Frontal cortex (tissue), 4 donors: ENCODE data around the gene APLP2. TPM values are rescaled to one million over a fixed set of nuclear protein-coding genes. Genes with fewer than 3 reads are reported as not detected.
A peak's percentile ranks its signal among the peaks of the same experiment; 100 is the strongest.

Experiments used
- DNase-seq, 2 donors: peaks; one replicate each; pipeline ENCODE4 v3.0.0; 2012; ENCODE audit warnings: low spot score in 2 of 2
- FAIRE-seq: peaks from 2 replicates; lab custom pipeline; 2012; peaks lifted over from hg19 to GRCh38; lab: Jason Lieb, UNC
- total RNA-seq: library from RNA; depleted of rRNA; stranded (reverse); fragments of >200 nt; gene quantifications from one replicate; pipeline ENCODE4 v1.2.3, GENCODE V29; 2014
- donor health status: control.
- donor health status: control.
- donor health status: control.

The APLP2 gene
- total RNA-seq, 1 donor from 2014 or later: 241 TPM

GRCh38 chr11:130112071-130112830, 42.6 kb downstream of the APLP2 start:
- FAIRE-seq: no peak
- DNase-seq: no peak

DNA sequence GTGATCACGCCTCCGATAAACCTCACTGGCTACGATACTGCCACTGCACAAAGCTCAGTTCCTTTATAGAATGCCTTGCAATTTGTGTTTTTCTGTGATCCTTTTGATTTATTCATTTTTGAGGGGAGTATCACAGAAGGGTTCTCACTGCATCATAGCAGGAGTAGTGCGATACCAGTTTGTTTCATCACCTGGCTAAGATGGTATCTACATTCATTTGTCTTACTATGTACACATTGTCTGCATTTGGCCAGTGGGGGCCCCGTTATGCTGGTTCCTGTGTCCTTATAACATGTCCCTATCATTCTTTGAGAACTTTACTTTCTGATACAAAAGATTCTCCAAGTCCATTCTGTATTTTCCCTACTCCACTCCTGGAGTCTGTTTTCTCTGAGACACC, 44.6 kb downstream of the APLP2 start:
- FAIRE-seq (no peak), DNase-seq (no peak)

DNA sequence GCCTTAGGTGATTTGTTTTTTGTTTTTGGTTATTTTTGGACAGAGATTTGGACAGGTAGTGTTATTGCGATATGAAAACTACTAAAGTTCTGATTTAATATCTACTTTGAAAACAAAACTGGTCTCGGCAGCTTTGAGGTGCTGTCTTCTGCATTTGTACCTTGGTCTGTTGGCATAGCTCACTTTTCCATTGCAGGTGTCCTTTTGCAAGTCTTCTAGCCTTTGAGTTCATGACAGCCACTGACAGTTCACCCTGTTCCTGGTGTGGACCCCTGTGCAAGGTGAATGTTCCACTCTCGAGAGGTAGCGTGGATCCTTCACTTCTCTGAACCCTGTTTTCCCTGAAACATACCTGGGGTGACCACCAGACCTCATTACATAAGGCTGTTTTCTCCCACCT, 45.0 kb downstream of the APLP2 start:
- DNase-seq (no peak), FAIRE-seq (no peak)

GRCh38 chr11:130115218-130115617, 45.5 kb downstream of the APLP2 start:
- FAIRE-seq (no peak), DNase-seq (no peak)

DNA sequence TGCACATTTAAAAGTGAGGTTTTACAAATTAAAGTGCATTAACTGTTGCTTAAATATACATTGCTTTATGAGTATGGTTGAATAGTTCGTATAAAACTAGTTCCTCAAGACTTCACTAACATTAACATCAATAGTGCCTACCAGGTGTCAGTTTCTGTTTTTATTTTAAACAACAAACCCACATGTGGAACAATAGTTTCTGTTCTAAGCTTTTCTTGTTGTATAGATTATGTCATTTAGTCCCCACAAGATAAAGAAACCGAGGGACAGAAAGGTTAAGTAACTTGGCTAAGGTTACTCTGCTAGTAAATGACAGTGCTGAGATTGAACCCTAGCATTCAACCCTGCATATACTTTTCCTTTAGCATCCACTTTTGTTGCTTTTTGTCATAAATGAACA, 48.5 kb downstream of the APLP2 start:
- DNase-seq (no peak), FAIRE-seq (no peak)

DNA sequence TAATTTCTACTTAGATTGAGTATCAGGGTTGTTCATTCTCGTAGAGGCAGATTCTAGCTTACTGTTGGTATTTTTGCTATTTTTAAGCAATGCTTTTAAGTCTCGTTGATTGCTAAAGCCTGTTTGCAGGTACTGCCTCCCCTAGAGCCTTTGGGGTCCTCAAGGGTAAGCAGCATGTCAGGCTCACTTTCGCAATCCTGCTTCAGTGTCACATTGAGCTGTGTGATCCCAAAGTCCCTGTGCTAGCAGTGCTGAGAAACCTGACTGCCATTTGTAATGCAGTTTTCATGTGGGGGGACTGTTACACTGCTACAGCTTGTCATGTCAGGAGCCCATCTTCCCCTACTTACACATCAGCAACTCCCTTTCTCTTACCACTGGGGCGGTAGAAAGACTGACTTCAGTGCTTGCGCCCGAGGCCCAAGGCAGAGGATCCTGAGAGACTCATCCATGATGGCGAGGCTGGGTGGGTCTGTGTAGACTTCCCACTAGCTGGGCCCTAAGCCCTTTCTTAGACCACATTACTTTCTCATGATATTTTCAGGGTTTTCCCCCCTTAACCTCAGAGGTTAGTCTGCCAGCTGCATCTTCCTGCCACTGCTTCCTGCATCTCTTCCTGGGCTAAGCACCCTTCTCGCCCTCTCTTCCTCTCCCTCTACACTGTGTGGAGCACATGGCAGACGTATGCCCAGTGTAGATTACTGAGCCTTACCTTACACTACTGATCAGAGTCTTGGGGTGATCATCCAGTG, 49.1 kb downstream of the APLP2 start:
- FAIRE-seq: no peak
- no peak for DNase-seq

- DNase-seq: no peak
- FAIRE-seq: no peak
Observed at GRCh38 chr11:130120045-130120444, 50.4 kb downstream of the APLP2 start.

- DNase-seq: no peak
- no peak for FAIRE-seq
Observed at GRCh38 chr11:130121445-130121978, 51.8 kb downstream of the APLP2 start.

GRCh38 chr11:130122141-130122575, 52.5 kb downstream of the APLP2 start:
- DNase-seq (no peak), FAIRE-seq (no peak)

DNA sequence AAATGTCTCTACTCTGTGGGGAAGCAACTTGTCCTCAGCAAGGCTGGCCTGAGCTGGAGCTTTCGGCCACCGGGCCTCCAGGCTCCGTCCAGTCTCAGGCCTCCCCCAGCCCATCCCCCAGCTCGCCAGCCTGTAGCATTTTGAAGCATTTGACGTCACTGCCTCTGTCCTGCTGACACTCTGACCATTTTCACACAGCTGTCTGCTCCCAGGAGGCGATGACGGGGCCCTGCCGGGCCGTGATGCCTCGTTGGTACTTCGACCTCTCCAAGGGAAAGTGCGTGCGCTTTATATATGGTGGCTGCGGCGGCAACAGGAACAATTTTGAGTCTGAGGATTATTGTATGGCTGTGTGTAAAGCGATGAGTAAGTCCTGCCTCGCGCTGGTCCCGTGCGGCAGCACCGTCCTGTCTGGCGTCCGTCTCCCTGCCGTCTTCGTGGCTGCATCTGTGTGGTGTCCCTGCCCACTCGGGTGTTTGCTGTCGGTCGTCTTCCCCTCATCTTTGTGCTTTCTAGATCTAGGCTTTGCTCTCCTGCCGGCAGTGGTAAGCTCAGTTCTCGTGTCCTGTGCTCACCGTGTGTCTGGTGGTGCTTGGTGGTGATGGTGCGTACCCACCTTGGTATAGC, 53.8 kb downstream of the APLP2 start:
- FAIRE-seq (no peak), DNase-seq (no peak)

- peak in 1 of 2 donors; percentile 41 for DNase-seq
Observed at GRCh38 chr11:130124096-130124495, 54.4 kb downstream of the APLP2 start.

DNA sequence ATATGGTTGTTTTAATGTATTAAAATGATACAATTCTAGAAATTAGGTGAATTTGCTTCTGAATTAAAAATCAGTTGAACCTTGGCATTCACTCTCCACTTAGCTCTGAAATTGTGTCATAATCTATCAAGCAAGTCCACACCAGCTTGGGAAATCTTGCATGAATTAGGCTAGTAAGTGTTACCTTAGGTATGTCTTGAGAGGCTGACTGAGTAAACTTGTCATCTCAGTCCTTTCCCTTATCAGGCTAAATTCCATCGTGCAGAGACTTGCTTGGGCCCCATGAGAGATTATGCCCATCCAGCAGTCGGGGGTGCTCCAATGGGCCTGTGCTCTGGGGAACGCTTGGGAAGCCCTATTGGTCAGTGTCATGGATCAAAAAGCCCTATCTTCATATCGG, 55.9 kb downstream of the APLP2 start:
- no peak for DNase-seq
- no peak for FAIRE-seq

More at GRCh38 chr11:130124096-130124495, 54.4 kb downstream of the APLP2 start:
- no peak for FAIRE-seq

DNA sequence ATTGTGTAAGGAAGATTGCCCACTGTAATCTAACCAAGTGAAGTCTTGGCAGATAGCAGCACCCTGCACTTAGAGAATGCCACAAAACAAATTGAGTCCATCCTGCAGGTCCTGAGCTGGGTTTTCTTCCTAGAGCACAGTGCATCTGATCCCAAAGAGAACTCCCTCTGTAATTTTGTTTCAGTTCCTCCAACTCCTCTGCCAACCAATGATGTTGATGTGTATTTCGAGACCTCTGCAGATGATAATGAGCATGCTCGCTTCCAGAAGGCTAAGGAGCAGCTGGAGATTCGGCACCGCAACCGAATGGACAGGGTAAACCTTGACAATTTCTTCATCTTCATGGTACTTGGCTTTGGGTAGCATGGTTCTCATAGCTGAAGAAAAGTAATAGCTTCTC, 56.8 kb downstream of the APLP2 start:
- FAIRE-seq (no peak), DNase-seq (no peak)

DNA sequence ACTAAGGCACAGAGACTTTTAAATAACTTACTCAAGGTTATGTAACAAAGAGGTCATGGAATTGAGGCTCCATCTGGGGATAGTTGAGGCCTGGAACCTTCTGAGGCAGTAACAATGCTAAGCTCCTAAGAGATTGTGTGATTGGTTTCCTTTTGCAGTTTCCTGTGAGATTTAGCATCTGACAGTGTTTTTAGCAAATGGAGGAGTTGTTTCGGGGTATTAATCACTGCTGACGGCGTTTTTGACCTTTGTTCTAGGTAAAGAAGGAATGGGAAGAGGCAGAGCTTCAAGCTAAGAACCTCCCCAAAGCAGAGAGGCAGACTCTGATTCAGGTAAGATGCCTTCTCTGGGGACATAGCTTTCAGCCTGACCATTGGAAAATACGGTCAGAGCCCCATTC, 57.8 kb downstream of the APLP2 start:
- no peak for DNase-seq
- no peak for FAIRE-seq

- no peak for DNase-seq
- FAIRE-seq: no peak
Observed at GRCh38 chr11:130128626-130129025, 58.9 kb downstream of the APLP2 start.

DNA sequence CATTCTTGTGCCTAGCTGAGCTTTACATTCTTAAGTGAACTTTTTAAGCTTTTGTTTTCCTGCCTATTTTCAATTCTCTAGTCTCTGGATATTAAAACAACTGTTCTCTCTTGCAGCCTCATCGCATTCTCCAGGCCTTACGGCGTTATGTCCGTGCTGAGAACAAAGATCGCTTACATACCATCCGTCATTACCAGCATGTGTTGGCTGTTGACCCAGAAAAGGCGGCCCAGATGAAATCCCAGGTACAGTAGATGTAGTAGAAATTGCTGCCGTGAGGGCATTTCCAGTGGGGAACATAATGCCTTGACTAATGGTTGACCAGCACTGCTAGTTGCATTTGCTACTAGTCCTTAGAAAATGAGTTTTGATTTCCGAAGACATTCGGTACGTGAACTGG, 60.2 kb downstream of the APLP2 start:
- FAIRE-seq (no peak), DNase-seq (no peak)

DNA sequence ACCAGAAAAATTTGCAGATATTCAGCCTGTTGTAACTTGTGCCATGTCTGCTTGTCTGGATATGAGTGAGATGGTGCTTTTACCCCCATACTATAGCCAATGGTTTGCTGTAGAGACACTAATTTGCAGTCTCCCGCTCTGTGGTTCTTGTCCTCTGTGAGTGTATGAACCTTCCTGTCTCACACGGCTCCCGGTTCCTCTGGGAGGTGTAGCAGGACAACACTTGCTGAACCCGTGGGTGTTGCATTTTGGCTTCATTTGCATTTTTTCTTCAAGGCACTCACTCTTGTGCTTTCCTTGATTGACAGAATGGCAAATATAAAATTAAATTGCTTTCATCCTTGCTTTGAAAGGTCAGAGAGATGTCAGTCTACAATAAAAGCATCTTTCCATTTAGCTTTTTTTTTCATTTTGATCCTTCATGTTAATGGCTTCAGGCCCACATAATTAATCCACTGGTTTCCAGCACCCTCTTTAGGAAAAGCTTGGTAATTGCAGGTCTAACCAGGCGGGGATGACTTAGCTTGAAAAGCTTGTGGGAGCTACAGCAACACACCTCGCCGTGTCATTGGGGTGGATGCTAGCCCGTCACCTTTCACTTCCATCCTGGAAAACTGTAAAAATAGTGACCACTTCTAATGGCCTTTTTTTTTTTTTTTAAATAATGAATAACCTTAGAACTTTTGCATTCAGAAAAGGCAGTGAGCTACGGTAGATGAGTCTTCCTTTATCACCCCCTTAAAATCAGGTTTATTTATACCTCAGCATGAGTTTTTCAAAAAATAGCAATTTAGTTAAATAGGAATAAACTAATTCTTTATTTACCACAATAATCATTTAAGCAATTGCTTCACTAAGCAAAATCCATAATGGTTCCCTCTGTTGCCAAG, 62.5 kb downstream of the APLP2 start:
- DNase-seq: peak; percentile 48 to 51

DNA sequence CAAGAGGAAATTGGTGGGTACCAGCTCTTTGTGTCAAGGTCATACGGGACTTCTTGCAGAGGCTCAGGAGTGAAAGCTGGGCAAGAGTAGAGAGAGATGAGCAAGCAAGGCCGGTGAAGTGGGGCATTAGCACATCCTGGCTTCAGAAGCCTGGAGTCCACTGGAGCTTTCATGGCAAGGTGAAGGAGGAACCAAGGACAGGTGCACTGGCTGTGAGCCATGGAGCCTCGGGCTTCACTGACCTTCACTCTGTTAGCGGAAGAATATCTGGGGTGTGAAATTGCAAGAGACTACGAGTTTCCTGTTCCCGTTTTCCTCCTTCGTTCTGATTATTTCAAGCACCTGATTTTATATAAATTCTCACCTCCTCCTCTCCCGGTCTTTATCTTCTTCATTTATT, 64.0 kb downstream of the APLP2 start:
- DNase-seq: no peak

More for the DNA sequence above, 62.5 kb downstream of the APLP2 start:
- no peak for FAIRE-seq

DNA sequence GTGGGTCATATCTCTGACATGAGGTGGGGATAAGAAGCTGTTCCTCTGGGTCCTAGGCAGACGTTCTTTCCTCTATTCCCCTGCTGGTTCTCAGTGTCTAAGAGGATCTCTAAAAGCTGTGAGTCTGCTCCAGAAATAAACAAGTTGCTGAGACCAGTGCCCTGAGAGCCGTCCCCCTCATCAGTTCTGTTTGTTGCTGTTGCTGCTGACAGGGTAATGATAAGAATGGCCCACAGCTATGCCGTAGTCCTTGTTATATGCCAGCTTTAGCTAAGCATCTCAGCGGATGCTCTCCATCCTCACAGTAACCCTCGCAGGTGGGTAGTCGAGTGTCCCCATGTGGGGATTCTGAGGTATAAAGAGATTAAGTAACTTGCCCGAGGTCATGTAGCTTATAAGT, 66.4 kb downstream of the APLP2 start:
- DNase-seq: no peak
- no peak for FAIRE-seq

More for the DNA sequence above, 64.0 kb downstream of the APLP2 start:
- FAIRE-seq: no peak

GRCh38 chr11:130137999-130138398, 68.3 kb downstream of the APLP2 start:
- DNase-seq (no peak), FAIRE-seq (no peak)
